Measurements from ENCODE around the gene C19orf18.

DNA sequence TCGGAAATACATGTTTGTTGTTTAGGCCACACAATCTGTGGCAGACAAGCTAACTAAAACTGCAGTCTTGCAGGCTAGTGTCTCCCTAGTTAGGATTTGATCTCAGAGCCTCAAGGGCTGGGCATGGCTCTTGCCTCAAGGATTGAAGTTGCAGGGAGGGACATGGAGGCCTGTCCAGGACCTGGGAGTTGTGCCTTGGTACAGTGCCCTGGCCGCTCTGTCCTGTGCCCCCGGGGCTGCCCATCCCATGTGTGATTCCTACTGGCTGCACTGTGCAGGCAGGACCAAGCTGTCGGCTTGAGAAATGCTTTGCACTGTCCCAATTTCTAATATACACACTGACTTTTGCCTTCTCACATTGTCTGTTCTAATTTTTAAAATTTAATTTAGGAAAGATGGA lies 19.3 kb downstream of the C19orf18 start:
- TF ChIP-seq, protein P1, sequence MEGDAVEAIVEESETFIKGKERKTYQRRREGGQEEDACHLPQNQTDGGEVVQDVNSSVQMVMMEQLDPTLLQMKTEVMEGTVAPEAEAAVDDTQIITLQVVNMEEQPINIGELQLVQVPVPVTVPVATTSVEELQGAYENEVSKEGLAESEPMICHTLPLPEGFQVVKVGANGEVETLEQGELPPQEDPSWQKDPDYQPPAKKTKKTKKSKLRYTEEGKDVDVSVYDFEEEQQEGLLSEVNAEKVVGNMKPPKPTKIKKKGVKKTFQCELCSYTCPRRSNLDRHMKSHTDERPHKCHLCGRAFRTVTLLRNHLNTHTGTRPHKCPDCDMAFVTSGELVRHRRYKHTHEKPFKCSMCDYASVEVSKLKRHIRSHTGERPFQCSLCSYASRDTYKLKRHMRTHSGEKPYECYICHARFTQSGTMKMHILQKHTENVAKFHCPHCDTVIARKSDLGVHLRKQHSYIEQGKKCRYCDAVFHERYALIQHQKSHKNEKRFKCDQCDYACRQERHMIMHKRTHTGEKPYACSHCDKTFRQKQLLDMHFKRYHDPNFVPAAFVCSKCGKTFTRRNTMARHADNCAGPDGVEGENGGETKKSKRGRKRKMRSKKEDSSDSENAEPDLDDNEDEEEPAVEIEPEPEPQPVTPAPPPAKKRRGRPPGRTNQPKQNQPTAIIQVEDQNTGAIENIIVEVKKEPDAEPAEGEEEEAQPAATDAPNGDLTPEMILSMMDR (IDR thresholded peaks at IDR 0.05): no peak
- TF ChIP-seq POLR2A (IDR thresholded peaks at IDR 0.05): no peak
